Parathyroid adenoma (tissue), 2 donors: ENCODE results near the gene ZCCHC24.

ENCODE experiments used
- H2AFZ ChIP-seq: fragments of 300-600 bp; sonication (generic); one replicate; pipeline ENCODE4 v1.7.0; 2017; ENCODE audit warnings: antibody characterized with exemption, mild to moderate bottlenecking
- H3K27ac ChIP-seq: fragments of 300-600 bp; sonication (generic); one replicate; pipeline ENCODE4 v1.7.0; 2017
- H3K27me3 ChIP-seq: fragments of 300-600 bp; sonication (generic); one replicate; pipeline ENCODE4 v1.7.0; 2017; ENCODE audit warnings: low read length; ENCODE audit not compliant: control insufficient read depth, insufficient read depth
- H3K36me3 ChIP-seq: fragments of 300-600 bp; sonication (generic); one replicate; pipeline ENCODE4 v1.7.0; 2017; ENCODE audit warnings: low read length; ENCODE audit not compliant: control insufficient read depth, insufficient read depth
- H3K4me1 ChIP-seq: fragments of 300-600 bp; sonication (generic); one replicate; pipeline ENCODE4 v1.7.0; 2017; ENCODE audit warnings: control low read depth
- H3K4me2 ChIP-seq: fragments of 300-600 bp; sonication (generic); one replicate; pipeline ENCODE4 v1.7.0; 2017; ENCODE audit warnings: low read length
- H3K4me3 ChIP-seq: fragments of 300-600 bp; sonication (generic); one replicate; pipeline ENCODE4 v1.7.0; 2017; ENCODE audit warnings: low read depth, low read length
- H3K79me2 ChIP-seq: fragments of 300-600 bp; sonication (generic); one replicate; pipeline ENCODE4 v1.7.0; 2017; ENCODE audit warnings: control low read depth
- H3K9ac ChIP-seq: fragments of 300-600 bp; sonication (generic); one replicate; pipeline ENCODE4 v1.7.0; 2017; ENCODE audit warnings: mild to moderate bottlenecking
- H3K9me3 ChIP-seq: fragments of 300-600 bp; sonication (generic); one replicate; pipeline ENCODE4 v1.7.0; 2017; ENCODE audit warnings: low read length; ENCODE audit not compliant: control insufficient read depth
- TF ChIP-seq, protein P1 (sequence below): fragments of 300-600 bp; sonication (generic); IDR thresholded peaks from one replicate; pipeline ENCODE4 v1.7.0; 2017; ENCODE audit warnings: antibody characterized with exemption, mild to moderate bottlenecking
- donor health status: primary hyperparathyroidism.

Gene ZCCHC24

DNA sequence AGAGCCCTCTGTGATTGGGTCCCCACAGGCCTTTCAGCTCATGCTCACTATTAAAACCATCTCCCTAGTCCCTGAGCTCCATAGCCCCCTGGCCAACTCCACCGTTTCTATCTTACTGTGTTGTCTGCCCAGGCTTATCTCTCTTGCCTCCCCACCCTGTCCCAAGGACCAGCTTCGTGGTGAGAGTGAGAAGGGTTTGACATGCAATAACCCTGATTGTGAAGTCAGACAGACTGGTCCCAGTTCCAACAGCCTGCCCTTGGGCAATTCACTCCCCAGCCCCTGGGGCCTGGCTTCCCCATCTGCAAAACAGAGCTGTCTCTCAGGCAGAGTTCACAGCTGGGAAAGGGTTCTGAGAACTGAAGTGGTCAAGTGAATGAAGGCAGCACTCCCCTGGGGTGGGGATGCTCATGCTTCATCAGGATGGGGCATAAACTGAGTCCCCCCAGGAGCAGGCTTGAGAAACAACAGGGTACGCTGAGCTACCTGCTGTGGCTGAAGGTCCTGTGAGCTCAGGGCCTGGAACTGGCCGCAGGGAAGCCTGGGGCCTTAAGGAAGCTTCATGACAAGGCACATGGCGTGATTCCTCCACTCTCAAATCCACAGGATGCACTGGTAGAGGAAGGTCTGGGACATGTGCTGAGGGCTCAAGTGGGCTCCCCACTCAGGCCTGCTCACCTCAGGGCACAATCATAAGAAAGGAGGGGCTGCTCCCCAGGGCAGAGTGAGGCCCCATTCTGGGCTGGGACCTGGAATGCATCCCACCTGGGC lies 100.0 kb downstream of the ZCCHC24 start:
- H3K4me2 ChIP-seq = no peak overlapping the region
- H3K4me1 ChIP-seq = peaks cover 47% of the 10 kb centered on the region
- H2AFZ ChIP-seq = no peak overlapping the region
- H3K36me3 ChIP-seq = no peaks in the 10 kb centered on the region
- peak overlapping the region; percentile 24 for H3K27ac ChIP-seq
- no peaks in the 10 kb centered on the region for H3K27me3 ChIP-seq
- H3K4me3 ChIP-seq = no peak overlapping the region
- H3K9me3 ChIP-seq = no peaks in the 10 kb centered on the region
- no peak overlapping the region for H3K9ac ChIP-seq
- H3K79me2 ChIP-seq = no peaks in the 10 kb centered on the region
- TF ChIP-seq, protein P1, sequence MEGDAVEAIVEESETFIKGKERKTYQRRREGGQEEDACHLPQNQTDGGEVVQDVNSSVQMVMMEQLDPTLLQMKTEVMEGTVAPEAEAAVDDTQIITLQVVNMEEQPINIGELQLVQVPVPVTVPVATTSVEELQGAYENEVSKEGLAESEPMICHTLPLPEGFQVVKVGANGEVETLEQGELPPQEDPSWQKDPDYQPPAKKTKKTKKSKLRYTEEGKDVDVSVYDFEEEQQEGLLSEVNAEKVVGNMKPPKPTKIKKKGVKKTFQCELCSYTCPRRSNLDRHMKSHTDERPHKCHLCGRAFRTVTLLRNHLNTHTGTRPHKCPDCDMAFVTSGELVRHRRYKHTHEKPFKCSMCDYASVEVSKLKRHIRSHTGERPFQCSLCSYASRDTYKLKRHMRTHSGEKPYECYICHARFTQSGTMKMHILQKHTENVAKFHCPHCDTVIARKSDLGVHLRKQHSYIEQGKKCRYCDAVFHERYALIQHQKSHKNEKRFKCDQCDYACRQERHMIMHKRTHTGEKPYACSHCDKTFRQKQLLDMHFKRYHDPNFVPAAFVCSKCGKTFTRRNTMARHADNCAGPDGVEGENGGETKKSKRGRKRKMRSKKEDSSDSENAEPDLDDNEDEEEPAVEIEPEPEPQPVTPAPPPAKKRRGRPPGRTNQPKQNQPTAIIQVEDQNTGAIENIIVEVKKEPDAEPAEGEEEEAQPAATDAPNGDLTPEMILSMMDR = no peak

DNA sequence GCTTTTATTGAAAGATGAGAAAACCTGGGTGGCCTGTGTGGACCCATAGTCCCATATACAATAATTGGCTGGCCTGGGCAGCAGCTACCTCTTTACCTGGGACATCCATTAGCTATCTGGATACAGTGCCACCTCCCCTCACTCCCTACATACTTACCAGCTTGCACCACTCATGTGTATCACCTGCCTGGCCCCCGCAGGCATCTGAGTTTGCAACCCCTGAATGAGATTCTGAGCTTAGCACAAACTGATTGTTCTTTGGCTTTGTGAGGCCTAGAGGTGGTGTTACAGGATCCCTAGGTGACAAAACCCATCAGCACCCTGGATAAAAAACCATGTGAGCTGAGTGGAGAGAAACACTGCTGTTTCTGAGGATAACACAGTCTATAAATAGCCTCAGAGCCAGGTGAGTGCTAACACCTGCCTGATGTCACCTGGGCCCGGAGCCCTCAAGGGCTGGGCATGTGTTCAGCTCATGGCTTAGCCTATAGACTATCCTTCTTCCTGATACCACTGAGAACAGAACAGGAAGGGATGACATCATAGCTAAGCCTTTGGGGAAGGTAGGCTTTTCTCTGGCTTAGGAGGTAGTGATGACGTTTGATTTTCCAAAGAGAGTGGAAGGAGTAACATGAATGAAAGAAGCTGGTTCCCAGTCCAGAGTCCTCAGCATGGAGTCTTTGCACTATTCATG lies 100.8 kb downstream of the ZCCHC24 start:
- TF ChIP-seq, protein P1 = no peak
- Histone ChIP-seq H3K36me3 (no peaks in the 10 kb centered on the region), H3K4me3 (no peak overlapping the region), H3K79me2 (no peaks in the 10 kb centered on the region), H3K4me2 (no peak overlapping the region), H3K27ac (peak overlapping the region; percentile 24), H3K4me1 (peaks cover 47% of the 10 kb centered on the region), H3K27me3 (no peaks in the 10 kb centered on the region), H3K9me3 (no peaks in the 10 kb centered on the region), H3K9ac (no peak overlapping the region), H2AFZ (peak overlapping the region; percentile 10)

DNA sequence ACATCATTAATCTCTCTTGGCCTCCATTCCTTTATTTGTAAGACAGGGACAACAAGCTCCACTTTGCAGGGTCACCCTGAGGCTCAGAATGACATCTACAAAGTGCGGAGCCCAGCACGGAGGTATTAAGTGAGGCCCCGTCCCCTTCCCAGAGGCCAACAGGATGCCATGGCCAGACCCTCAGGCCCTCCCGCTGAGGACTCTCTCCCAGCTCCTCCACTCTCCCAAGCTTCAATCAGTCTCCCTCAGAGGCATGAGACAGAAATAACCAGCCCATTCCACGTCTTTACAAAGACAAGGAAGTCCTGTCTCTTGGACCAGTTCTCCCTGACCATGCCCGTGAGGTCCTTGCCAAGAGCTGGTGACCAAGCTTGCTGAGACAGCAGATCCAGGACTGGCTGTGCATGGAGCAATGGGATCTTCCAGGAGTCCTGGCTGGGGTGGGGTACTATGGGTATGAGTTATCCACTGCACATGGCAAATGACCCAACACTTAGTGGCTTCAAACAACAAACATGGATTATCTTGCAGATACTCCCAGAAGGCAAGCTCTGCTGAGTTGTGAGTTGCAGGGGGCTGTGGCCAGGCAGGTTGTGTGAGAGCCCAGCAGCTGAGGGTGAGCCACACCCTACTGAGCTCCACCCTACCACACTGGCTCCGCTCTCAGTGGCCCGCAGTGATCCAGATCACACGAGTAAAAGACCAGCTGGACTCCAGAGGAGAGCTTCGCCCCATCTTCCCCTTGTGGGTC lies 102.4 kb downstream of the ZCCHC24 start:
- TF ChIP-seq, protein P1 = no peak
- Histone ChIP-seq H3K27me3 (no peaks in the 10 kb centered on the region), H3K36me3 (no peaks in the 10 kb centered on the region), H3K4me3 (no peak overlapping the region), H3K9me3 (no peaks in the 10 kb centered on the region), H2AFZ (peak overlapping the region; percentile 2), H3K9ac (no peak overlapping the region), H3K79me2 (no peaks in the 10 kb centered on the region), H3K4me2 (no peak overlapping the region), H3K4me1 (peaks cover 38% of the 10 kb centered on the region), H3K27ac (no peak overlapping the region)

DNA sequence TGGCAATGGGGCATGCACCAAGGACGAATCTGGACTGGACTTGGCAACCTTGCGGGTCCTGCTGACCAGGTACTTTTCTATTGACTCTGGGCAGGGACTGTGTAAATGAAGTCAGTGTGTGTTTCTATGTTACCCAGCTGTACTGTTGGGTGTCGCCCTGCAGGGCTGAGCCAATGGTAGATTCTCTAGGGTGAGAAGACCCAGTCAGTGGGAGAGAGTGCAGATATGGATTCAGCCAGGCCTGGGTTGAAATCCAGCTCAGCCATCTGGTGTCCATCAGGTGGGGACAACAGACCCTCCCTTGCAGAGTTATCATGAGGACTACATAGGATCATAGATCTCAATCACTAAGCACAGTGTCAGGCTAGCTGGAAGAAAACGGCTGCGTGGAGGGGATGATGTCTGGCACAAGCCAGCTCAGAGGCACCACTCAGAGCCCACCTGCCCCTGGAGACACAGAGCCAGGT lies 103.1 kb downstream of the ZCCHC24 start:
- Histone ChIP-seq H3K9me3 (no peaks in the 10 kb centered on the region), H3K36me3 (no peaks in the 10 kb centered on the region), H3K4me1 (peaks cover 38% of the 10 kb centered on the region), H3K9ac (no peak overlapping the region), H3K4me2 (no peak overlapping the region), H3K27ac (no peak overlapping the region), H3K79me2 (no peaks in the 10 kb centered on the region), H2AFZ (peak overlapping the region; percentile 39), H3K27me3 (no peaks in the 10 kb centered on the region), H3K4me3 (no peak overlapping the region)
- TF ChIP-seq, protein P1 = no peak
